OCI-LY3 (cell line): Measurements from ENCODE around the gene TMEM200B.

Experiments
- CTCF ChIP-seq: fragments of 200-600, 300-600 bp; sonication (generic); IDR thresholded peaks from 2 replicates; pipeline ENCODE4 v1.5.1; 2014; ENCODE audit warnings: antibody characterized with exemption, low read length, low read depth
- EZH2phosphoT487 ChIP-seq: fragments of 200-600 bp; shearing (Covaris generic); IDR thresholded peaks from 2 replicates; pipeline ENCODE4 v1.6.1; 2018; ENCODE audit warnings: antibody characterized with exemption, mixed run types, low read depth

DNA sequence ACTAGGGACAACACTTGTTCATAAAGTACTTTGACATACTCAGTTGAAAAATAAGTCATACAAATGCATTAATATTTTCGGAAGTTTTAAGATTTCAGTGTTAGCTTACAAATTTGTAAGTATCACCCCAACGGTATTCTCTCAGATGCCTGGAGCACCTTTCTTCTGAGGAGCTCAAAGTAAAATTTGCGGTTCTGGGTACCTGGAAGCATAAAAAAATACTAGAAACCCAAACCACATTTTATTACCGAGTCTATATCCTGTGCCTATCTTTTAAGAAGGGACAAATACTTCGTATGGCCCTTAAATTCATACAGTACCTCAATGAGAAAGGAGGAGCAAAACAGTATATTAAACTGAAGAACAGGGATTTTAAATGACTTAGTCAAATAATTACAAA, 47.8 kb upstream of the TMEM200B start:
- TF ChIP-seq CTCF (no peak), EZH2phosphoT487 (no peak)
